ENCODE measurements around the gene PLXNC1. TPM values are rescaled to one million over a fixed set of nuclear protein-coding genes. Genes with fewer than 3 reads are reported as not detected.

Gene PLXNC1
- total RNA-seq, 3 donors from 2014 or later = 5.2 to 13.2 (median 6.2) TPM

DNA sequence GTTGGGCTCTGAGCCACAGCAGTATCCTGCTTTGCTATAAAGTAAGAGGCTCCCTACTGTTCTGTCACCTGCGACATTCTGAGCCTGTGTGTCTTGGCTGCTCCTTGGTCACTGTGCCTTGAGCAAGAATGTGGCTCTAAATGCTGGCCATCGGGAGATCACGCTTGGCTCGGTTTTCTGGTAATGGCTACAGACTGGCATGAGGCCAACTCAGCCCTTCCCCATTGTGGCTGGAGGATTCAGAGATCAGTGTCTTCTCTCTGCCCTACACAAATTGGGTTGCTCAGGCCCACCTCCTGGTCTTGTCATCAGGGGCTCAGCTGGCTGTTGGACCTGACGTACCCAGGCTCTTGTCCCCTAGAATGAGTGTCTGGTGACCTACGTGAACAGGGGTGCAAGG is 94.5 kb downstream of the PLXNC1 start:
- TF ChIP-seq, protein P1, sequence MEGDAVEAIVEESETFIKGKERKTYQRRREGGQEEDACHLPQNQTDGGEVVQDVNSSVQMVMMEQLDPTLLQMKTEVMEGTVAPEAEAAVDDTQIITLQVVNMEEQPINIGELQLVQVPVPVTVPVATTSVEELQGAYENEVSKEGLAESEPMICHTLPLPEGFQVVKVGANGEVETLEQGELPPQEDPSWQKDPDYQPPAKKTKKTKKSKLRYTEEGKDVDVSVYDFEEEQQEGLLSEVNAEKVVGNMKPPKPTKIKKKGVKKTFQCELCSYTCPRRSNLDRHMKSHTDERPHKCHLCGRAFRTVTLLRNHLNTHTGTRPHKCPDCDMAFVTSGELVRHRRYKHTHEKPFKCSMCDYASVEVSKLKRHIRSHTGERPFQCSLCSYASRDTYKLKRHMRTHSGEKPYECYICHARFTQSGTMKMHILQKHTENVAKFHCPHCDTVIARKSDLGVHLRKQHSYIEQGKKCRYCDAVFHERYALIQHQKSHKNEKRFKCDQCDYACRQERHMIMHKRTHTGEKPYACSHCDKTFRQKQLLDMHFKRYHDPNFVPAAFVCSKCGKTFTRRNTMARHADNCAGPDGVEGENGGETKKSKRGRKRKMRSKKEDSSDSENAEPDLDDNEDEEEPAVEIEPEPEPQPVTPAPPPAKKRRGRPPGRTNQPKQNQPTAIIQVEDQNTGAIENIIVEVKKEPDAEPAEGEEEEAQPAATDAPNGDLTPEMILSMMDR (IDR thresholded peaks at IDR 0.05) = no peak
- H3K36me3 ChIP-seq (ENCODE audit: low read depth) = no peaks in the 10 kb centered on the region
- no peaks in the 10 kb centered on the region for H3K9me3 ChIP-seq
- no peaks in the 10 kb centered on the region for H3K4me1 ChIP-seq (ENCODE audit: low read depth)
- DNase-seq (peak in 1 of 3 donors; percentile 17), ATAC-seq (no peak)
- intact Hi-C loops (cut with DNase I, micrococcal nuclease) = no loop called here
- no peak overlapping the region for H3K4me3 ChIP-seq

DNA sequence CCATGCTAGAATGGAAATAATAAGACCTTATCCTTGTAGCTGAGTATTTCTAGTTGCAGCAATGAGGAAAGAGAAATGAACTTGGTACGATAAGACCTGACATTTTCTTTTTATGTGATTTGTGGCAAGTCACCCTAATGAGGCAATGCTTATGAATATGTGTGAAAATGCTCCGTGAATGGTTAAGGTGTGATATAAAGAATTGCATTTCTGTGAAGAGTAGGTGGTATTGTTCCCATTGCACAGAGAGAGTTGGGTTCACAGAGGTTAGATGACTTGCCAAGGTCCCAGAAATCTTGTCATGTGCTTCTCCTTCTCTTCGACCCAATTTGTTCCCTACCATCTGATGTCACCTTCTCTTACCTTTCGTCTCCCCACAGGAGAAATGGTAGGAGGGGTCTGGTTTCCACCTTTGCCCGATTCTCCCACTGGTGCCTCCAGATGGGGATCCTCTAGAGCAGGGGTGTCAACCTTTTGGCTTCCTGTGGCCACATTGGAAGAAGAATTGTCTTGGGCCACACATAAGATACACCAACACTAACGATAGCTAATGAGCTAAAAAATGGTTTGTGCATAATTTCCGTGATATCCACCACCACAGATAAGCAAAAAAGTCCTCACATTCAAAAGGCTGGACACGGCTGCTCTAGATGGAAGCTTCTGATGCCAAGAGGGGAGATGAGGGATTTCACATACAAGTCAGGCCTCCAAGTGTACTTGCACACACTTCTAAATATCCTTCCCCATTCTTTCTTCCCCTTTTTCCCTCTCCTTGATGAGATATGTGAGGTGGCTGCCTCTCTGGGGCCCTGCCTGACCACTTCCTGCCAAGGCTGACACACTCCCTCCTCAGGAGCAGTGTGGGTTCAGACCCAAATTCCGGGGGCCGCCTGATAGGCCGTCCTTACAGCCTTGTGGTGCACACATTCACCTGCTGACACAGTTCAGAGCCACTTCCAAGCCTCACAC is 96.1 kb downstream of the PLXNC1 start:
- no peaks in the 10 kb centered on the region for H3K9me3 ChIP-seq
- DNase-seq (peak; percentile 31 to 78 (median 54)), ATAC-seq (peak; percentile 80)

DNA sequence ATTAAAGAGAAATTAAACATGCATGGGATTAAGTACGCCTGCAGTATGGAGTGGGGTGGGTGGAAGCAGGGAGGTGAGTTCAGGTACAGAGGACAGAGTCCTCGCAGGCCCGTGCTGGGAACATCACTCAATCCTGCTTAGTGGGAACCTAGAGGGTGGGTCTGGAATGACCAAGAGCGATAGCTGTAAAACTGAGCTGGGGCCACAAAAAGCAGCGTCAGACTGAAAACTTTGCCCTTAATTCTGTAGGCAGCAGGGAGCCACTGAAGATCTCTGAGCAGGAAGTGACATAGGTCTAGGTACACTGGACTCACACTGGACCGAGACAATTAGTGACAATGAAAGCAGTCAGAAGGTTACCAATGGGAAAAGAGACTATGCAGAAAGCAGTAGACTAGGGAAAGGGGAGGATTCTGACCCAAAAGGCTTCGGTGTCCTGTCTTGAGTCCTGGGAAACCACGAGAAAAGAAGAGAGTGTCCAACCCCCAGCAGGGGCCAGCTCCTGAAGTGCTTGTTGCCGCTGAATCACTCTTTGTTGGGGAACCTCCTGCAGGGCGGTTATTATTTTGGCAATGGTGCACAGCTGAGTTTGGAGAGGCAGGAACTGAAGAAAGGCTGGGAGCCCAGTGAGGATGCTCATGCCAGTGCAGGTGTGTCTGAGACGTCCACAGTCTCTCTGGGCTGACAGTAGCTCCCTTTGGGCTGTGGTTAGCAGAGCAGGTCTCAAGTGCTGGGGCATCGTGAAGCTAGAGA is 97.4 kb downstream of the PLXNC1 start:
- intact Hi-C loops (cut with DNase I, micrococcal nuclease) = no loop called here
- no peak overlapping the region for H3K4me3 ChIP-seq

More for the DNA sequence above, 96.1 kb downstream of the PLXNC1 start:
- H3K4me1 ChIP-seq (ENCODE audit: low read depth) = no peaks in the 10 kb centered on the region
- intact Hi-C loops (cut with DNase I, micrococcal nuclease) = no loop called here
- no peak overlapping the region for H3K4me3 ChIP-seq
- no peaks in the 10 kb centered on the region for H3K36me3 ChIP-seq (ENCODE audit: low read depth)
- TF ChIP-seq, protein P1 (IDR thresholded peaks at IDR 0.05) = no peak

DNA sequence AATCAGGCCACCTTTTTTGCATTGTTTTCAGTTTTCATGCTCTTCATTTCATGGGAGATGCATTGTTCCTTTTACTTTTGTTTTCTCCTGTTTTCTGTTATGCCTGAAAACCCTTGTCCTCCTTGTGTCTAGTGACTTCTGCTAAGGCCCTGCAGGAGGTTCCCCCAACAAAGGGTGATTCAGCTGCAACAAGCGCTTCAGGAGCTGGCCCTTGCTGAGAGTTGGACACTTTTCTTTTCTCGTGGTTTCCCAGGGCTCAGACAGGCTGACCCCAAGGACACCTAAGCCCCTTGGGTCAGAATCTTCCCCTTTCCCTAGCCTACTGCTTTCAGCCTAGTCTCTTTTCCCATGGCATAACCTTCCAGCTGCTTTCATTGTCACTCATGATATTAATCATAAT is 98.9 kb downstream of the PLXNC1 start:
- no peaks in the 10 kb centered on the region for H3K9me3 ChIP-seq
- no peak for ATAC-seq
- TF ChIP-seq, protein P1 (IDR thresholded peaks at IDR 0.05) = no peak
- no peaks in the 10 kb centered on the region for H3K4me1 ChIP-seq (ENCODE audit: low read depth)
- H3K36me3 ChIP-seq (ENCODE audit: low read depth) = no peaks in the 10 kb centered on the region
- no peak overlapping the region for H3K4me3 ChIP-seq
- DNase-seq = no peak
- intact Hi-C loops (cut with DNase I, micrococcal nuclease) = no loop called here

More for the DNA sequence above, 97.4 kb downstream of the PLXNC1 start:
- DNase-seq (no peak), ATAC-seq (no peak)
- Histone ChIP-seq H3K9me3 (no peaks in the 10 kb centered on the region), H3K4me1 (ENCODE audit: low read depth) (no peaks in the 10 kb centered on the region), H3K36me3 (ENCODE audit: low read depth) (no peaks in the 10 kb centered on the region)
- TF ChIP-seq, protein P1 (IDR thresholded peaks at IDR 0.05) = no peak

DNA sequence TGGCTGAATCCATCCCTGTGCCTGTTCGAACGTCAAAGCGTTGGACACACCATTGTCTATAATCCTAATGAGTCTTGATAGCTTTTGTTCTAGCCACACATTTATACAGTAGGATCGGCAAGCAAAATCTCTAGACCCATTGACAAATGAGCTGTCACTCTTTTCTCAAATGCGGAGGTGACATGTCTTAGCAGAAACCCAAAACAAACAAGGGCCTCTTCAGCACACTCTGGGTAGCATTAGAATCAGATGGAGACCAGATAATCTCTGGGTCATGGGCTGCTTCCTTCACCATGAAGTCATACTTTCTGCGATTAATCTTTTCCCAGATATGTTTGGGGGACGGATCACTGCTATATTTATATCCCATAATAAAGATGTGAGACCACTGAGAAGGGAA is 100.2 kb downstream of the PLXNC1 start:
- Histone ChIP-seq H3K4me3 (no peak overlapping the region), H3K9me3 (no peaks in the 10 kb centered on the region), H3K36me3 (ENCODE audit: low read depth) (no peaks in the 10 kb centered on the region), H3K4me1 (ENCODE audit: low read depth) (no peaks in the 10 kb centered on the region)
- ATAC-seq (no peak), DNase-seq (no peak)
- intact Hi-C loops (cut with DNase I, micrococcal nuclease) = no loop called here
- TF ChIP-seq, protein P1 (IDR thresholded peaks at IDR 0.05) = no peak
